Stimulated activated CD8-positive, alpha-beta memory T cell treated with anti-CD3 and anti-CD28 coated beads, Interleukin-7, amount 100 ng/mL, for 4 hours (primary cell): ENCODE measurements around the gene CAPN13.
A peak's percentile ranks its signal among the peaks of the same experiment; 100 is the strongest.

Experiments
- DNase-seq, 2 donors: peaks; one replicate each; pipeline ENCODE4 v3.0.0-alpha.2; 2020; ENCODE audit warnings: low read depth in 2 of 2

CAPN13 gene

DNA sequence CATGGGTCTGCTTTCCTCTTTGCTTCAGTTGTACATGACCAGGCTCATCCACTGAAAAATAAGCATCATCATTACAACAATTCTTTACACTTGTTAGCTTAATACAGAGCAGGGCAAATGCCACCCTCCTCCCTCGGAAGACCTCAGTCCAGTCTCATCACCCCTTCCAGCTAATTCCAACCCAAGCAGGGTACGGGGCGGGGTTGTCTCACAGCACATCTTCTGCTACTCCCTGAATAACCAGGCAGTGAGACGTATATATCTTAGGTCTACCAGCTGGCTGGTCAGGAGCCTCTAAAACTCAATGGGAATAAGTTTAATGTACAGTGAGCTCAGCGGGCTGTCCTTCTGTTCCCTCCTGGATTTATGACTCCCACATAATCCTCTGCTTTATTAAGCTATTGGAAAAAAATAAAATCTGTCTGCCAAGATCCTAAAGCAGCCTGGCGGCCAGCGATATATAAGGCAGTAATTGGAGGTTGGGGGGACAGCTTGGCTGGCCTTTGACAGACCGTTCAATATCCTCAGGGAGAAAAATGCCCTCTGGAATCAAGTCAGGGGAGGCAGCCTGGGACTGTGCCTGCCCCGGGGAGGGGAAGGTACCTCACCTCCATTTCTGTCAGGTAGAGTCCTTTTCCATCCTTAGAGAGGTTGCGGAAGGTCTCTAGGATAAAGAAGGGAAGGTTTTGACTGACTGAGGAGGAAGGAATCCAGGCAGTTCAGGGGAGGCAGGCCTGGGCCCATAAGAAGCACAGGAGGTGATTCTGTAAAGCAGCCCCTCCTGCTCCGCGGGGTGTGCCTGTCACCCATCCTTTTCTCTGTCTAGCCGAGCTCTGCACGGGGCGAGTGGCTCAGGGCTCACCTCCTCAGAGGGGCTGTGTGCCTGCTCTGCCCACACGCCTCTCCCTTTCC lies 76.3 kb downstream of the CAPN13 start:
- DNase-seq, result no peak

DNA sequence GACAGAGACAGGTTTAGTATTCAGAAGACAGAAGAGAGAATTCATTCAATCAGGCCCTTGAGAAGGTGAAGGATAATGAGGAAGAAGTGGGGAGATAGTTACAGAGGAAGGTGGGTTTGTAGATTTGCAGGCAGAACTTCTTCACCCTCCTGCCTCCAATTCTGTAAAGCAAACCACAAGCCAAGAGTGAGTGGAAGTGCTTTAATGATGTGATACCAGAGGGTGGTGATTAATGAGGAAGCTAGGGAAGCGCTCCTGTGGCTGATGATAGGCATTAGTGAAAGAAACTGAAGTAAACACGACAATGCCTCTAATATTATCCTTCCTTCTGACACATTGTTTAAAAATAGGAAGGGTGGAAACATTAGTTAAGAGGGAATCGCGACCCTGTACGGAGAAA lies 78.2 kb downstream of the CAPN13 start:
- no peak for DNase-seq

DNA sequence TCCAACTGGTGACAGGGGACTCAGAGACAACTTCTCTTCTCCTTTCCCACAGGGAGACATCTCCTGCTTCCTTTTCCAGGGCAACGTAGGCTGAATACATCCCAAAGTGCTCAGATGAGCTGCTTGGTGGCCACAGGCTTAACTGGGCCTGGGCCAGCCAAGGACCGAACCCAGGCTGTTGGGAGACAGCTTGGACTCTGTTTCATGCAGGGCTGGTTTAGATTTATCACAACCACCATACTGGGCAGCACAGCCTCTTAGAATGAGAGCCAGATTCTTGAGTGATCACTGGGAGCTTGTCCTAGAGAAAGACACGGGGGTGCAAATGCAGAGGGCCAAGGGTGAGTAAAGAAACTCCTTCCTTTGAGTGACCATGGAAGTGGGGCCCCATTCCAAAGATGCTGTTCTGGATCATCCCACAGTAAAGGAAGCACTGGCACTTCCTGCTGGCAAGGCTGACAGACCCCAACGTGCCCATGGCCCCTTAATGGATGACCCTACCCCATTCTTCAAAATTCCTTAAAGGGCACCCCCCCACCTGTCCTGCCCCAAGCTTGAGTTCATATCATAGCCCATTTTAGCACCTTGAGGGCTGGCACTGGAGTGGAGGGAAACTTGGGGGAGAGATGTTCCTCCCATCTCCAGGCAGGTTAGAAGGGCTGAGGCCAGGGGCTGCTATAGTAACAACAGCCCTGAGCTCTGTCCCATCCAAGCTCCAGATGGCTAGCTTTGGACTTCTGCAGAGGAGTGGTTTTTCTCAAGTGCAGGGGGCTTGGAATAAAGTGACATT lies 84.1 kb downstream of the CAPN13 start:
- no peak for DNase-seq

DNA sequence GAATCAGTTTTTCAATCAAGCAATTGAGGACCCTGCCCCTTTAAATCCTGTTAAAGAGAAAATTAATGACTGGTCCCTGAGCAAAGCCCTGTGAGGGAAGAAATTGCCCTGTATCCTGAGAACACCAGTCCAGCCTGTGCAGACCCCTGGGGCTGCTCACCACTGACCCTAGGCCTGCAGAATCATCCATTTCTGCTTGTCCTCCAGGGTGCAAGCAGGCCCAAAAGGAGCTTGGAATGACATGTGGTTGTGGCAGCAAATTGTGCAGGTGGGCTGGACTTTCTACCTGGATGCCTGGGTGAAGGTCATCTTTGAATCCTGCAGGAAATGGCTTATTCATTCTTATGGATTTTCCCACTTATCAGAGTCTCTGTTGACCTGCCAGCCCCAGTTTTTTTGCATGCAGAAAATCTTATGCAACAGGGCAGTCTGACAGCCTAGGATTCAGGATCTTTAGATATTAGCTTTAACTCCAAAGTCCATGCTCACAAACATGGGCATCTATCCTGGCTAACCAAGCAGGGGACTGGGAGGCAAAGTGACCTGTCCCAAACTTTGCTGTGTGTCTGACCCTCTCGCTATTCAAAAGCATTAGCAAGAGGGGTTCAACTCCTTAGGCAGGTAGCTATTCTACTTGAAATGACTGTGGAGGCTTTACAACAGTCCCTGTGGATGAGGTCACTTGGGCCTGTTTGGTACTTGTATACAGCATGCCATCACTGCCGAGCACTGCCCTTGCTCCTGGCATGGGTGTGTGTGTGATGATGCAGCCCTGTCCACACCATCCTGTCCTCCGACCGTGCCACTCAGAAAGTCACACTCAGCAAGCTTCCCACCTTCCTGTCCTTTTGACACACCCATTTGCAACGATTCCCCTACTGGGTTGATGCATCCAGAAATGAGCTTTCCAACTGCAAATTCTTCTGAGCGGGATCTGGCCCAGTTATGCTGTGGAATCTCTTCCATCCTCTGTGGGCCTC lies 85.3 kb downstream of the CAPN13 start:
- no peak for DNase-seq

DNA sequence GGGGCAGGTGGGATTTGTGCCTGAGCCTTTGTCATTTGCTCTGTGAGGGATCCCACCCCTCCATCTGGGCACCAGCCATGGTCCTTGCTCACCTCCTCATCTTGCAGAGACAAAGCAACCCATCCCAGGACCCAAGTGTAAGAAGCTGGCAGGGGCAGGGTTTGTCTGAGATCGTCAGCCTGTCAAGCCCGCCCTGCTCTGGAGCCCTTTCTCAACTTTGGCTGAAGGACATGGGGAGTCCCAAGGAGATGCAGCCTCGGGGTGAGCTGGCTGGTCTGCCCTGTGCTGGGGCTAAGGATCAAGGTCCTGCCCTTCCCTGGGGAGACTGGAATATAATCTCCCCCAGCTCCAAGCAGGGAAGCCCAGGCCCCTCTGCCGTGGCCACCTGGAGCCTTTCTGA lies 86.0 kb downstream of the CAPN13 start:
- no peak for DNase-seq

DNA sequence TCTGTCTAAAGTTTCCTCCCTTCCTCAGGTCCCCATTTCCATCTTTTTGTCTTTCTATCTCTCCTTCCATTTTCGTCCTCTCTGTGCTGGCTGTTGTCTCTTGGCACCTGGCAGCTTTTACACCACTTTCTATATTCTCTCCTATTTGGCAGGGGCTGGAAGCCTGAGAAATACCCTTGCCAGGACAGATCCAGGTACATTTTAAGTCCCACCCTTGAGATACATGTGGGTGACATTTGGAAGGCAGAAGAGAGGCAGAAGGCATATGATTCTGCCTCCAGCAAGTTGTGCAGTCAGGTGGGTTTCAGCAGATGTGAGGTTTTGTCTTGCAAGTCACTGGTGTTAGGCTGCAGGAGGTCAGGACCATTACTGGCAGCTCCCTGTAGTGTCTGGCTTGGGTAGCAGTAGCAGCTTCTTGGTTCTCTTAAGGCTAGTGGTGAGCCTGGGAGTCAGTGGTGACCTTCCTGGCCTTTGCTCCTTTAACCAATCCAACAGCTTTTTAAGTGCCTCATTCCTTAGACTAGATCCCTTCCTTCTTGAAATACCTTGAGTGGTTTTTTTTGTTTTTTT lies 90.1 kb downstream of the CAPN13 start:
- no peak for DNase-seq

DNA sequence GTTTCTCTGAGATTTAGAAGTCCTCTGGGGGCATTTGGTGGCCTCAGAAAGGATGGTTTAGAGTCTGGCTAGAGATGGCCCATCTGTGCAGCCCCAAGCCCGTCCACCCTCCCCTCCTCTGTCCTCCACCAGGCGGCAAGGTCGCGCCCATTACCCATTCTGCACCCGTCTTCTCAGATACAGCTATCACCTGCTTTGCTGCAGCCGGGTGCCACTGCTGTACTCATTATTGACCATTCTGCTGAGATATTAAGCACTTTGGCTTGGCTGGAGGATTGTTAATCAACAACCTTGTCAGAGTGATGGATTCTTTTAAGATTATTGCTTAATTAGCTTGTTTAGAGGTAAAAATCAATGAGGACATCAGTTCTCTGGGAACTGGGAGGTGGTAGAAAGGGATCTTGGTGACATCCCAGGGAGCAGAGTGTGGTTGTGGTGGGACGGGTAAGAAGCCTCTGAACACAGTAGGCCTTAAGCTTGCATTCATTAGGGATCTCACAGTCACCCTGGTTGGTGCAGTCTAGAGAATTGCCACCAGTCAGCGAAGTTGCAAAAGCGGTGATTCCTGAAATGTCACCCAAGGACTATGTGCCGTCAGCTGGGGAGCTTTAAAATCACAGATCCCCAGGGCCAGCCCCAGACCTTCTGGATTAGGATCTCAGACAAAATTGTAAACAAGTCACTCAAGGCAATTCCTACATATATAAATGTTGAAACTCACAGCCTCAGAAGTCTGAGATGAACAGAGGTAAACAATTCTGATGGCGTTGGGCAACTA lies 90.9 kb downstream of the CAPN13 start:
- no peak for DNase-seq

DNA sequence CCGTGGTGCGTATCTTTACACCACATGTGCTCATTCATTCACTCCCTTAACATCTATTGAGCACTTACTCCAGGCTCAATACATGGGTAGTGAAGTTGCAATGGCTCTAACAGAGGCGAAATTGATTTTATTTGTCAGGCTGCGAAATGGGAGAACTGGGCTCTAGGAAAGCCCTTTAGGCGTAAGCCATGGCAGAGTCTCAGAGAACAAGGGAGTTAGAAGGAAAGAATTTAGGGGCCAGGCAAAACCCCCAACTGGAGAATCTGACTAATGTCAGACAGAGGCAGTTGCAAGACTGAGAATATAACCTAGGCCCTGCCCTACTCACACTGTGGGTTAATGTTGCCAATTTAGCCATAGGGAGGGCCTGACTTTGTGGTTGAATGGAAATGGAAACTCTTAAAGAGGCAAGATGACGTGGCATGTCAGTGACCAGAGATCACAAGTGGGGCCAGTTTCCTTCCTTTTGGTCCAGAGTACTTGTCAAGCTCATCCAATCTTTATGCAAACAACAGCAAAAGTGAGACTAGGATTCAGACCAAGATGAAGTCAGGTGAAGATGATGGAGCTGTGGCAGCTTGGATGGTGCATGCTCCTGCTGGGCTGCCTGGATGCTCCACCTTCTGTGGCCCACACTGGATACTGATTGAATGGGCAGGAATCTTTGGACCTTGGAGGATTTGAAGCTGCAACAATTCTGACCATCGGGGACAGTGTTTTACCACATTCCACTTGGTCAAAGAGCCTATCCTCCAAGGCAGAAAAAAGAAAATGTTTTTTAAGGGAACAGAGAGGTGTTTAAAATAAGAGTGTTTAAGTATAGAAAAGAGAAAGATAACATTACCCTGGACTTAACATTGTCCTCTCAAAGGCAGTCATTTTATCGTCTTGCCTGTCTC lies 92.2 kb downstream of the CAPN13 start:
- DNase-seq, result no peak

DNA sequence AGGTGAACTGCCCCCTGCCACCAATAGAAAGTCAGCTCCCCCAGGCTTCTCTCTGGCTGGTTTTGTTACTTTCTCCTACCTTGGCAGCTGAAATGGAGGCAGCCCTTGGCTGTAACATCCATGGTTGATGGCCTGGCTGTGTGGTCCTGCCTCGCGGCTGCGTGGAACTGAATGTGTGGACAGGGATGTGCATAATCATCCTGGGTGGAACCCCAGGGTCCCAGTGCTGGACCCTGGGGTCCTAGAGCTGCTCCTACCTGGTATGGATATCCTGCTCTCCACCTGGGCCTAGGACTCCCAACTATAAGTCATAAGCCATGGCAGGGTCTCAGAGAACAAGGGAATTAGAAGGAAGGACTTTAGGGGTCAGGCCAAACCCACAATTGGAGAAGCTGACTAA lies 93.5 kb downstream of the CAPN13 start:
- DNase-seq, result no peak

DNA sequence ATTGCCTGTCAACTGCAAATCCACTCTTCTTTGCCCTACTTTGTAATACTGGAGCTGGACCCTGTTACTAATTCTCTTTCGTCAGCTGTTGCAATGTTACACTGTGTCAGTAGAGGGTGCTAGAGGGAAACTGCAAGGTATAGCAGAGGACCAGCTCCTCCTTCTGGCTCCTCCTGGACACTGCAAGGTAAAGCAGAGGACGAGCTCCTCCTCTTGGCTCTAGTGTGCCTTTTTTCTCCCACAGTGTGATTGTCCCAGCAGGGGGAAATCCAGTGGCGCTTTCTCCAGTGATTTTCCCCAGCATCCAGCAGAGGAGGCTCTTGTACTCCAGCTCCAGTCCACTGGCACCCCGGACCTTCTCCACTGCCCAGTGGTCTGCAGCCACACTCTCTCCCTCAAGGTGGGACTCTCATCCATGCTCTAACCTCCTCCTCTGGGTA lies 95.6 kb downstream of the CAPN13 start:
- DNase-seq, result peak; percentile 64 to 80

DNA sequence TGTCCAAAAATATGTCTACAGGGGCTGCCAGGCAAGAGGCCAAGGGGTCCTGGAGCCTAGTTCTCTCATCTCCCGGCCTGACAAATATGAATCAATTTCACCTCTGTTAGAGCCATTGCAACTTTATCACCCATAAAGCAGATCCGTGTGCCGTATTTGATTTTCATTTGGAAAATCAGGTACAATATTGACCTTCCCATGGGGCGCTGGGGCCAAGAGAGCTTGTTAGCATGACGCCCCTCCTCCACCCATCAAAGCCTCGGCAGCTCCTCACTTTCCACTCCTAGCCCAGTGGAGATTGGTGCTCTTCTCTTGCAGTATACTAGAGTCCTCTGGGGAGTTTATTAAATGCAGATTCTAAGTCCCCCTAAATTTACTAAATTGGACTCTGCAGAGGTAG lies 96.8 kb downstream of the CAPN13 start:
- no peak for DNase-seq

DNA sequence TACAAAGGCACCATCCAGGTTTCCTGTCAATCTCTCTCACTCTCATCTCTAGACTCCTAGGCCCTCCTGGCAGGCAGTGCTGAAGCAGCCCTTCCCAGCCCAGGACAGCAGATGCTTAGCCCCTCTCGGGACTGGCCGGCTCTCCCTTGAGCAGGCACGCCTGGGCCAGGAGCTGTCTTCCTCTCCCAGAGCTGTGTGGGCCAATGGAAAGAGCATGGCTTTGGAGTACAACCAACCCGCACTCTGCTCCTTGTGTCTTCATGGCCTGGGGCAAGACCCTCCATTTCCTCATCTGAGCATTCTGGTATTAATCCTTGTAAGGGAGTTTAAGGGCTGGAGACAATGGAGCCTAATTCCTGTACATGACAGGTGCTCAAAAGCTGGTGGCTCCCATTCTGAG lies 97.2 kb downstream of the CAPN13 start:
- DNase-seq, result no peak

DNA sequence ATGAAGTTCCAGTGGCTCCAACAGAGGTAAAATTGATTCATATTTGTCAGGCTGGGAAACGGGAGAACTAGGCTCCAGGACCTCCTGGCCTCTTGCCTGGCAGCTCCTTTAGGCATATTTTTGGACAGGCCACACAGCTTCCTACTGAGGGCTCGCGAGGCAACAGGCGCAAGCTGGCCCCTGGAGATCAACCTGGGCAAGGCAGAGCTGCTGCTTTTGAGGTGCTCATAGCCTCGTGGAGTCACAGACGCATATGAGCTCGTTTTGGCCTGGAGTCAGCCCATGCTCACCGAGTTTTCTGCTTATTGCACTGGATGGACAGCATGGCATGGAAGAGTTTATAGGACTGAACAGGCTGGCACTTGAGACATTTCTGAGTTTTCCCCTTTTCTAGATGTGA lies 97.7 kb downstream of the CAPN13 start:
- no peak for DNase-seq

DNA sequence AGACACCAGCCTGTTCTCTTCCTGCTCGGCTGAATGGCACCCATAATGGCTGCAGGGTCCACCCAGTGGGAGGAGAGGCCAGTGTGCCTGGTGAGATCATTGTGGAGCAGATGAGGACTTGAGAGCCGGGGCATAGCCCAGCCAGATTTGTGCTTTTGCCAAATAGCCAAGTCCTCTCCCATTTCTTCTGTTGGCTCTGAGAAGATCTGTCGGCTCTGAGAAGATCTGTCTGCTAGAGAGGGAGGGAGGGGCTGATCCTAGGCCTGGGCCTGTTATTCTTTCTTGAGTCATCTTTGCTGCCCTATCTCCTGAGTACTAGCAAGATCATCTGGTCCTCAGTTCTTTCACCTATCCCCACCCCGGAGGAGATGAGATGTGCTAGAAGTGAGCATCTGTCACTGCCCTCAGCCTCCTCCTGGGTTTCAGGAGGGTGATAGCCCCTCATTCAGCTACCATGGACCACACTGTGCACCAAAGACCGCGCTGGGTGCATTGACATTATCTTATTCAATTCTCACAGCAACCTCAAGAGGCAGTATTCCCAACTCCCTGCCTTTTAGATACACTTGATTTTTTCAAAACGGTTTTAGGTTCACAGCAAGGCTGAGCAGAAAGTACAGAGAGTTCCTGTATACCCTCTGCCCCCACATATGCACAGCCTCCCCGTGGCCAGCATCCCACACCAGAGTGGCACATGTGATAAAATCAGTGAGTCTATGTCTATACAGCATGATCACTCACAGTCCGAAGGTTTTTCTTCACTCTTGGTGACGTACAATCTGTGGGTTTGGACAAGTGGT lies 98.6 kb downstream of the CAPN13 start:
- DNase-seq, result no peak

DNA sequence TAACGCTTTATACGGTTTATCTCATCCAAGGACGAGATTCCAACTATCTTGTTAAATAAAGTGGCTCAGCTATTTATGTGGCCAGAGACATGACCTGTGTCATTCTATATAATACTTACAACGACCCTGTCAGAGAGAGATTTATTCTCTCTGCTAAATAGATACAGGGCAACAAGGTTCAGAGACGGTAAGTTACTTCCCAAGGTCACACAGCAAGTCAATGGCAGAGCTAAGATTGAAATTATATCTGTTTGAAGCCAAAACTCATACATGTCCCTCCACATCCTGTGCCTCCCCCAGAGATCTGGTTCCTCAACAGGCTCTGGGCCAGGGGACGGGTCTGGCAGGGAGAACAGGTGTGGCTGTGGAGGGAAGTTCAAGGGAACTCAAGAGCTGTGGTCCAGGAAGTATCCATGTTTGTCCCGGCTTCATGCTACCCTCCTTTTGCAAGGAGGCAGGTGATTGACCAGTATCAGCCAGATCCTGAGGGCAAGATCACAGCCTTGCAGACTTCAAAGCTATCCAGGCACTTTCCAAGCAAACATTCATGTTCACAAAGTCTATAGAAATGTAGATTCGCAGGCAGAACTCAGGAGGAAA lies 99.8 kb downstream of the CAPN13 start:
- no peak for DNase-seq

DNA sequence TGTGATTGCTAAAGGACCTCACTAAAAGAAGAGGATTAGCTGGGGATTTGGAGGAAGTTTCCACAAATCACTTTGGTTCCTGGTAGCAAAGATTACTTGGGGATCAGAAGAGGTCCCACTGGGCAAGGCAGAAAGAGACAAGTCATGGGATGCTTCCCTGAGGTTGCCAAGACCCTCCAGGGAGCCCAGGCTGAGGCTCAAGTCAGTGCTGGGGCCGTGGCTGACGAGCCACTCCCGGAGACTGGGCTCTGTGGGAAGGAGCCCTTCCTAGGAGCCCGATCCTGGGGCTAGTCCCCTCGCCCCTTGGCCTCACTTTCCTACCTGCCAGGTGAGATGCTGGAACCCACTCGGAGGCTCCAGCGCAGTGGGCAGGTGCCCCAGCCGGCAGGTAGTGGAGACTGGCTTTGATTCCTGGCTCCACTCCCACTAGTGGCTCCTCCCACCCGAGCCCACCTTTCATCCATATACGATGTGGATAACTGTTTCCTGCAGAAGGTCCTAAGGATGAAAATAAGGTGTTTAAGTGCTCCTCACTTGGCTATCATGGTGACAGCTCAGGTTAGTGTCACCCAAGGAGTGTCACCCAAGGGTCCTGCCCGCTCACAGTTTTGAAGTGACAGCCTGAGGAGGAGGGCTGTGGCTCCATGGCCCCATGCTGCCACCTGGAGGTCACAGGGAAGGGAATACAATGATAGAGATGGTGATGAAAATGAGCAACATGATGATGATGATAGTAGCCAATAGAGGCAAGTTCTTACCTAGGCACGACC lies 100.5 kb downstream of the CAPN13 start:
- DNase-seq, result peak; percentile 53 to 59

DNA sequence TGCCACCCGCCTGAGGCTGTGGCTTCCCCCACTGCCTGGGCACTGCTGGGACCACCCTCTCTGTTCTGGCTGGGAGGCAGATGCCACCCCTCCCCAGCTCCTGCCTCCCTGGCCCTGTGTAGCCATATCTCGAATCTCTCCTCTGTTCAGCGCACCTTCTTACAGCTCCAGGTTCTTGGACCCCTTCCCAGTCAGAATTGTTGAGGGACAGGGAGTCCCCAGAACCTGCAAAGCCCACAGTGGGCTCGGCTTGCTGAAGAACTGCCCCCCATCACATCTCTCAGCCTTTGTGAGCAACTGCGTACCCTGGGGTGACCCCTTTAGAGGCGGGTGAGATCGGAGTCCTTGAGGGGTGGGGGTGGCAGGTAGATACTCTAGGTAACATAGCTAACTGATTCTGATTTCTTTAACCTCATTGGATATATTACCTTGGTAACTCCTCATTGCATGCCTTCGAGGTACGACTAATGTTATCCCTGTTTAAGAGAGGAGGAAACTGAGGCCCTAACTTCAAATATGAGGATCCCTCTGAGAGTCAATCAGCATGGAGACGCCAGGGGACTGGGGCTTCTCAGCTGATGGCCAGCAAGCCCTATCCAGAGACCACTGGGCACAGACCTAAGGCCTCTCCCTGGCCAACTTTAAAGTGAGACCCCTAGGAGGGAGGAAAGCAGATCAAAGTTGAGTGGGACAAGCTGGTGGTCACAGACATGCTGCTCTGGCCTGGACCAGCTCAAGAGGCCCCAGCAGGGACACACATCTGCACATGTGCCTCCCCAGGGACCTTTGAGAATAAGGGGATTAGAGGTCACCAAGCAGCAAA lies 101.3 kb downstream of the CAPN13 start:
- DNase-seq, result no peak
